IPS DF 4.7 (cell line): ENCODE data around the gene MCM10.

Source experiments
- DNase-seq: peaks from one replicate; pipeline ENCODE4 v3.0.0-alpha.2; 2013; ENCODE audit warnings: low spot score; ENCODE audit errors: extremely low read depth

Gene MCM10

GRCh38 chr10:13165177-13165576 lies 3.8 kb downstream of the MCM10 start:
- DNase-seq, result no peak

GRCh38 chr10:13167568-13167967 lies 6.2 kb downstream of the MCM10 start:
- DNase-seq, result no peak

GRCh38 chr10:13168781-13169180 lies 7.4 kb downstream of the MCM10 start:
- DNase-seq, result no peak

- no peak for DNase-seq
Measured at GRCh38 chr10:13173616-13174015, 12.3 kb downstream of the MCM10 start.

GRCh38 chr10:13180788-13181187 lies 19.4 kb downstream of the MCM10 start:
- no peak for DNase-seq

- DNase-seq, result no peak
Measured at GRCh38 chr10:13182424-13182823, 21.1 kb downstream of the MCM10 start.

GRCh38 chr10:13183625-13184024 lies 22.3 kb downstream of the MCM10 start:
- no peak for DNase-seq

GRCh38 chr10:13184276-13184675 lies 22.9 kb downstream of the MCM10 start:
- no peak for DNase-seq

GRCh38 chr10:13184730-13185514 lies 23.6 kb downstream of the MCM10 start:
- DNase-seq, result no peak

GRCh38 chr10:13187135-13187534 lies 25.8 kb downstream of the MCM10 start:
- no peak for DNase-seq

GRCh38 chr10:13188593-13188992 lies 27.2 kb downstream of the MCM10 start:
- no peak for DNase-seq

- no peak for DNase-seq
Measured at GRCh38 chr10:13189961-13190360, 28.6 kb downstream of the MCM10 start.

GRCh38 chr10:13190816-13191215 lies 29.5 kb downstream of the MCM10 start:
- DNase-seq, result no peak

GRCh38 chr10:13191362-13191761 lies 30.0 kb downstream of the MCM10 start:
- DNase-seq, result no peak

GRCh38 chr10:13193637-13194036 lies 32.3 kb downstream of the MCM10 start:
- DNase-seq, result no peak

- DNase-seq, result no peak
Measured at GRCh38 chr10:13195016-13195415, 33.7 kb downstream of the MCM10 start.

- DNase-seq, result no peak
Measured at GRCh38 chr10:13201132-13201531, 39.8 kb downstream of the MCM10 start.

GRCh38 chr10:13206091-13206490 lies 44.7 kb downstream of the MCM10 start:
- DNase-seq, result no peak

- DNase-seq, result no peak
Measured at GRCh38 chr10:13206546-13207443, 45.4 kb downstream of the MCM10 start.

GRCh38 chr10:13213163-13213562 lies 51.8 kb downstream of the MCM10 start:
- no peak for DNase-seq

- no peak for DNase-seq
Measured at GRCh38 chr10:13218878-13219277, 57.5 kb downstream of the MCM10 start.
